Stimulated activated CD4-positive, alpha-beta T cell treated with anti-CD3 and anti-CD28 coated beads, Interleukin-2, amount 100 ng/mL, for 48 hours (primary cell): ENCODE results near the gene KCNAB3.

Experiments used
- DNase-seq, 2 donors: peaks; one replicate each; pipeline ENCODE4 v3.0.0-alpha.2; 2020

Gene KCNAB3

DNA sequence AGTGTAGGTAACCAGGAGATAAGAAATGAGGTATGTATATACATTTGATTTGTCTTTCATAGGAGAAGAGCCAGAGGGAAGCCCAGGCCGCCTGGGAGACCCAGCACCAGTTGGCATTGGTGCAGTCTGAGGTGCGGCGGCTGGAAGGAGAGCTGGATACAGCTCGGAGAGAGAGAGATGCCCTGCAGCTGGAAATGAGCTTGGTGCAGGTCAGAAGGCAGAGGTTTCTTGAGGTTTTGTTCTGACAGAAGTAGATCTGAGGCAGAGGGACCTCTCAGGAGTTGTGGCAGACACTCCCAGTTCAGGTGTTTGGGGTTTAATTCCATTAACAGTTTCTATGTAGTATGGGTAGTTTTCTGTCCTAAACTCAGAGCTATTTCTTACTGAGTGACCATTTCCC, 10.4 kb upstream of the KCNAB3 start:
- DNase-seq: no peak

DNA sequence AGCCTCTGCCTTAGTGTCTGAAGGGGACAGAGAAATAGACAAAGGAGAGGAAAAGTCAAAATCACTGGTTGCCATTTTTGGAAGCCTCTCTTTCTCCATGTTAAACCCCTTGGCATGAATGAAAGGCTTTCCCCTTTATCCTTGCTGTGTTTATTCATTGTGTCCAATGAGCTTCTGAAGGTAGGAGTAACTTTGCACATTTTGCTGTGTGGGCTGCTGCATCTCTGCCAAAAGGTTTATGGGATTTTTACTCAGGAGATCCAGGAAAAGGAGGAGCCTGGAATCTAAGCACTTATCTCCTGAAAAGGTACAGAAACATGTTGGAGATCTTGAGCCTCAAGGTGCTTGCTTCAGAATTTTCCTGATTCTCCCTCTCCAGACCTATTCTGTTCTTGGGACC, 6.2 kb upstream of the KCNAB3 start:
- DNase-seq: no peak

DNA sequence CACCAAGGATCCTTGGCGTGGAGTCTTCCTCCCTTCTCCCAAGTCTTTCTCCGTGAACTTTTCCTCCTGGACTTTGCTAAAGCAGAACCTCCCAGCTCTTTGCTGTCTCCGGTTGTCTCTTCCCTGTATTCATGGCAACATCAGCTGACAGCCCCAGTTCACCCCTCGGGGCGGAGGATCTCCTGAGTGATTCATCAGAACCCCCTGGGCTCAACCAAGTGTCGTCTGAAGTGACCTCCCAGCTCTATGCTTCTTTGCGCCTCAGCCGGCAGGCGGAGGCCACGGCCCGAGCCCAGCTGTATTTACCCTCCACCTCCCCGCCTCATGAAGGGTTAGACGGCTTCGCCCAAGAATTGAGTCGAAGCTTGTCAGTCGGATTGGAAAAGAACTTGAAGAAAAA, 3.3 kb upstream of the KCNAB3 start:
- DNase-seq: no peak

DNA sequence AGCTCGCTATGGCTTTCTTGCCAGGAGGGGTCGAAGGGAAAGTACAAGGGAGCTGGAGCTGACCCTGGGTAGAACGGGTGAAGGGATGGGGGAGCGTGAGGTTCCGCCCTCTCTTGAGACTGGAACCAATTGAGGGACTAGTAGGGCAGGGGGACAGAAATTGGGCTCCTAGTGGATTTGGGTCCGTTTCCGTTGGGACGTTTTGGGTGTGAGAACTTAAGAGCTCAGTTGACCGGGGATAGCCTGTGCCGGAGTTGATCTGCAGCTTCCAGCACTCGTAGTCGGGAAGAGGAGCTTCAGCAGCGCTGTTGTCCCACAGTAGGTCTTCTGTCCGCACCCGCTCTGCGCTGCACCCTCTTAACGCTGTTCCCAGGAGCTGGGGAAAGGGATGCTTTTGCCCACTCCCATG, 2.8 kb upstream of the KCNAB3 start:
- peak in 1 of 2 donors; percentile 26 for DNase-seq

DNA sequence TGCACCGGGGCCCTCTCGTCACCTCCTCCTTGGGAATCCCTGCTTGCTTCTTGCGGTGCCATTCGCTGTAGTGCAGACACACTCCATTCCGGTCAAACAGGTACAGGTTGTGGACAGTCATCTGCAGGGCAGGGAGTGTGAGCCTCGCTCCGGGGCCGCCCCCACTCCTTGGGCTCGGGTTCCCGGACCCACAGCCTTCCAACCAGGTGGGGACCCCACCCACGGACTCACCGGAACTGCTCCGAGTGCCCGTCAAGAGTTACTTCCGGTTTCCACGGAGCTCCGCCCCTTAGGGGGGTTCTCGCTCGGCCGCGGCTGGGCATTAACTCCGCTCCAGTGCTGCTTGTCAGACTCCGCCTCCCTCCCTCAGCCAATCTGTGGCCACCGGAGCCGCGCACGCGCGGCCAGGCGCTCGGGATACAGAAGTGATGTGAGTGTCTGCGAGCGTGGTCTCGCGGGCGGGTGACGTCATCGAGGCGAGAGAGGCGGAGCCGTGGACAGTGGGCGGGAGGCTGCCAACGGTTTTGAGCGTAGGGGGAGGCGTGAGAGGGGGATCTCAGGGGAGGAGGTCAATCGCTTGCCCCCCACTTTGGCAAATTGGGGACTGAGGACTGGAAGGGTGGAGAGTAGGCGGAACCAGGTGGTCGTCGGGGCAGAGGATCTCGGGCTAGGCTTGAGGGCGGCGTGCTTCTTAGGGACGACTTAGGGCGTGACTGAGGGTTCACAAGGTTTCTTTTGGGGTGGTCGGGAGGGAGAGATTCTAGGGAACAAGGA, 2.2 kb upstream of the KCNAB3 start, which contains the start of the genes CNTROB and TRAPPC1:
Gene CNTROB (plus strand): TSS at position 498 of the 774 bp plus-strand sequence. CDS start 874 bp downstream, outside the sequence.
Gene TRAPPC1 (minus strand): TSS at position 238 of the 774 bp plus-strand sequence. CDS start 117 bp downstream, at position 121.
- DNase-seq: peak; percentile 99

DNA sequence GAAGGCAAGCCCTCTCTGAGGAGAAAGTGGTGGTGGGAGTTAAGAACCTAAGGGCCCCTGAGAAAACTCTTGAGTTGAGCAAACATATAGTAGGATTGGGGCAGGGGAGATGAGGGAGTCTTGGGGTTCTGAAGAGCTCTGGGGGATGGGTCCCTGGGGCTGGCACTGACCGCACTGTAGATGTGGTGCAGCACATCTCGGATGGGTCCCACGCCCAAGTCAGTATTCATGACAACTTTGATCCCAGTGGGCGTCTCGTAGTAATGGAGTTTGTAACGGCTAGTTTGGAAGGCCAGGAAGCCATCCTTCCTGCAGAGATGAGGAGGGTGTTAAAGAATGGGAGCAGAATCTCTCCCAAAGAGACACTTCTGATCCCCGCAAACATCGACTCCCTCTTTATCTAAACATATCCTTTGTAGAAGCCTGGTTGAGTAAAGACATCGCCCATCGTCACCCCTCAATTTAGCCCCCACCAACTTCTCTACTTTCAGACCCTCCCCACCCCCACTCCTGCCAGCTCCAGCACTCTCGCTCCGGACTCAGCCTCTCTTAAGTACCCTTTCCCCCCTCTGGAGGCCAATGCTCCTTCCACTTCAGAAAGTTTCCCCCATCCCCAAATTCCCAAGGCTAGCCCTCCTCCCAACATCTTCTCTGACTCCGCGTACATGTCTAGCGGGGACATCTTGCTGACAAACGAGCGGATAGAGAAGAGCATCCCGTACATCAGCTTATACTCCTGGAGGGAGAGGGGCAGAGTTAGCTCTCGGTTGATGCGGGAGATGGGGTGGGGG, 1.4 kb upstream of the KCNAB3 start:
- no peak for DNase-seq

DNA sequence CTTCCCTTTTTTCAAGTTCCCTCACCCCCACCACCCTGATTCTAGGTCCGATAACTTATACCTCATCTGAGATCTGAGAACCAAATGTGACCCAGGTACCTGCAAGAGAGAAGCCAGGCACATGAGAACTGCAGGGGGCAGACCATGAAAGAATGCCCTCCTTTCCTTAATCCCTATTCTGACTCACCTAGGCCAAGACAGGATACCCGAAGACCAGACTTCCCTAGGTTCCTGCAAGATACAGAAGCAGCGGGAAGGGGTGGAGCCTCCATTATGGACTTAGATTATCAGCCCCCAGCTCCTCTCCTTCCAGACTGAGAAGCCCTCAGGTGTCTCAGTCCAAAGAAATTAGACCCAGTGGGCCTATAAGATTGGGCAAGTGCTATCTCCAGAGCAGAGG, 2.1 kb downstream of the KCNAB3 start:
- no peak for DNase-seq

DNA sequence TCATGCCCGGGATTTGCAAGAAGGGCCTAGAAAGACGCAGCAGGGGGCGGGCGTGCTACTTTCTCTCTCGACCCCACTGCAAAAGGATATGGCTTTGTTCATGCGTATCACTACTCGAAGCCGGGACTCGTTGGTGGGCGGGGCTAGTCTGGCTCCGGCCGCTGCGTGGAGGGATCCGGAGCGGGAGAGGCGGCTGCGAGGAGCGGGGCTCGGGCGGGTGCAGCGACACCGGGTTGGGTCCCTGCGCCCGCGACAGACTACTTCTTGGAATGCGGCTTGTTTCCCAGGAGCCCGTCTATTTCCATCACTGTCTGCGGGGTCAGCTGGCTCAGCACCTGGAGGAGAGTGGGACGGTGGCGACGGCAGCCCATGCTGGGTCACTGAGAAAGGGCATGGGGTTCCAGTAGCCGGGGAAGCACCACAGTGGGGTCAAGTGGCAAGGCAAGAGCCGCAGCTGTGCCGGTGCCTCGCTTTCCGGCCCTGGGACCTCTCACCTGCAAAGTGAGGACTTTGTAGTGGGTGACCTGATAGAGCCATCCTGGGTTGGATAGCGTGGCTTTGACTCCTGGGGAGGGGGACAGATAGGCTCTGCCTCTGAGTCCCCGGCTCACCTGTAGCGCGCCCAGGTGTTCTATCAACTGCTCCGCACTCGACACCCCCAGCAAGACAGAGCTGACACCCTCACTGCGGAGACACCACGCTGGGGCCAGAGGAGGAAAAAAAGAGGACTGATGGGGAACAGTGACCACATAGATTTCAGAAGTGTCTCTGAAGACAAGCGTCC, 6.6 kb downstream of the KCNAB3 start:
- DNase-seq: peak; percentile 71 to 75

DNA sequence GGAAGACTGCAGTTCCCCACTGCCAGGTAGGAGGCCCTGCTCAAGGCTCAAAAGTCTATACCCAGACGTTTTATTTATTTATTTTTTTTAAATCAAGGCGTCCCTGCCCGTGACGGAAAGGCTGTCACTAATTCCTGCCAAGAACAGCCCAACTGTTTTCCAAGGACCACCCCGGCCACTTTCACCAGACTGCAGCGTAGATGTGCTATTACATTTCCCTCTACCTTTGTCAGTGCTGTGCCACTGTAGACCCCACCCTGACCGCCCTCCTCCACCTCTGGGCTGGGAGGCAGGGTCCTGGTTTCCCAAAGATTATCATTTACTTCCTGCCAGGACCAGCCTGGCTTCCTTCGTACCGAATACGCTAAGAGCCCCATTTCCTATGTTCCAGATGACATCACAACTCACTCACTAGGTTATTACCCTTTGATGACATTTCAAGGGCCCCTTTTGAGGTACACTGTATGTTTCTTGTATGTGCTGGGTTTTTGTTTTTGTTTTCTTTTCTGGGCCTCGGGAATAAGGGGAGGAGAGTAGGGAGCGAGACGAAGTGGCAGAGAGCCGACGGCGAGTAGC, 7.3 kb downstream of the KCNAB3 start:
- no peak for DNase-seq

DNA sequence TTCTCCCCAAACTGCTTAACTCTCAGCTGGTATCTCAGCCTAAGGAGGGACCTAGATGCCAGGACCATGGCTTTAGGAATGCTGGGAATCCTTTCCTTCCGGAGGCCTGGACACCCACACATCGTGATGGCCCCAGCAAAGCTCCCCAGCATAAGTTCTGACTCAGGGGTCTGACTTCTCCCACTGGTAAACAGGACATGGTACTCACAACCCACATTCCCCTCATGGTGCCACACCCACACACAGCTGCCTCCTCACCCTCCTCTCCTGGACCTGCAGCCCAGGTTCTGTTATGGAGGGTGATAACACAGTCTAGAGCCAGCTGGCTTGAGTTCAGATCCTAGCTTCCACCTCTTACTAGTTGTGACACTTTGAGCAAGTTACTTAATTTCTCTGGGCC, 12.8 kb downstream of the KCNAB3 start:
- DNase-seq: no peak

DNA sequence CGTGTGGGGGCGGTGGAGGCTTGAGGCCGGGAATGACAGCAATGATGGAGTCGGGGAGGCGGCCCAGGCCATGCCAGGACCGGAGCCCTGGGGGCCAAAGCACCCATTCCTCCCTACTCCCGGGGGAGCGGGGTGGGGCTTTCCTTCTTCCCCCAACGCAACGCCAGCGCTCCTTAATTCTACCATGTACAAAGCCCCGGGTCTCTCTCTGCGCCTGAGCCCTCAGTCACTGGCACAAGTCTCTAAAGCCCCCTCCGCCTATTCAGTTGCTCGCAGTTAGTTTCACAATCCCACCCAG, 13.3 kb downstream of the KCNAB3 start:
- DNase-seq: no peak

DNA sequence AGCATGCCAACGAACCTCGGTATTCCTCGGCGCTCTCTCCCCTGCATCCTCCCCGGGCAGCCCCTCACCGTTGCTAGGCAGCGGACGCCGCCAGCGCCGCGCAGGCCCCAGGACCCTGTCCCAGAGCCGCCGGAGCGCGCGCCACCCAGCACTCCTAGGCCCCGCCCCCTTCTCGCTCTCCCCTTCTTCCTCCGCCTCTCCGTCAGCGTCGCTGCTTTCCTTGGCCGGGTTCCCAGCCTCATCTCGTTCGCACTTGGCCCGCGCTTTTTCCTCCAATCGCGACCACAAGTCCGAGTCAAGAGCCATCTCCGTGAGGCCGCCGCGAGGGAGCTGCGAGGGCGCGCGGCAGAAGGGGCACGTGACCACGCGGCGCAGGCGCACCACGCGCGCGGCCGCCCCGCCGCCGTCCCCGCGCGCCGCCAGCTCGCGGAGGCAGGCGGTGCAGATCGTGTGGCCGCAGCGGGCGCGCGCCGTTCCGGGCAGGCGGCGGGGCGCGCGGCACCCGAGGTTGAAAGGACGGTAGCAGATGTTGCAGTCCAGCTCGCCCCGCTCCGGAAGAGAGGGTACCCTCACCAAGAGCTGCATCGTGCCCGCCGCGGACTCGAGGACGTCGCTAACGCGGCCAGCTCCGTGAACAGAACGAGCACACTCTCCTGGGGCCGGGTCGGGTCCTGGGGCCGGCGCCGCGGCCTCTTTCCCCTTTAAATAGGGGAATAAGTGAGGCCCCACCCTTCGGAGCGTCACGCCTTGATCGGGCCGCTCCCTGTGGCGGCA, 13.9 kb downstream of the KCNAB3 start, which contains the start of gene RNF227:
Gene RNF227 (minus strand): TSS at position 679 of the 774 bp plus-strand sequence. CDS start 94 bp downstream, at position 585.
- peak; percentile 84 to 85 for DNase-seq

DNA sequence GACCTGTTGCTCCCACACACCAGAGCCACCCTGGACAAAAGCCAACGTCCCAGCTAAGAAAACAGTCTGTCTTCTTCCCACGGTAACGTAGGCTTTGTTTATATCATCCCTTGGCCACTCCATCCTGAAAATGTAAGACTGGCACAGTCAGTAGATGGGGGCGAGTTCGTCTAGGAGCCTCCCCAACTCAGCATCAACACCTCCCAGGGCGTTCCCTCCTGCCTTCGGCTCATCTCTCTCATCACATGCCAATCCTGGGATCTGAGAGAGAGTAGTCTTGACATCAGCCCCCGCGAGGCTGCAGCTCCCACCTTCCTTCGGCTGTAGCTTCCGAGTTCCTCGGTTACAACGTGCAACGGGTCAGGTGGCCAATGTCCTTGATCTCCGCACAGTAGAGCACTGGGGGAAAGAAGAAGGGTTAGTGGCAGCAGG, 14.5 kb downstream of the KCNAB3 start:
- DNase-seq: no peak

DNA sequence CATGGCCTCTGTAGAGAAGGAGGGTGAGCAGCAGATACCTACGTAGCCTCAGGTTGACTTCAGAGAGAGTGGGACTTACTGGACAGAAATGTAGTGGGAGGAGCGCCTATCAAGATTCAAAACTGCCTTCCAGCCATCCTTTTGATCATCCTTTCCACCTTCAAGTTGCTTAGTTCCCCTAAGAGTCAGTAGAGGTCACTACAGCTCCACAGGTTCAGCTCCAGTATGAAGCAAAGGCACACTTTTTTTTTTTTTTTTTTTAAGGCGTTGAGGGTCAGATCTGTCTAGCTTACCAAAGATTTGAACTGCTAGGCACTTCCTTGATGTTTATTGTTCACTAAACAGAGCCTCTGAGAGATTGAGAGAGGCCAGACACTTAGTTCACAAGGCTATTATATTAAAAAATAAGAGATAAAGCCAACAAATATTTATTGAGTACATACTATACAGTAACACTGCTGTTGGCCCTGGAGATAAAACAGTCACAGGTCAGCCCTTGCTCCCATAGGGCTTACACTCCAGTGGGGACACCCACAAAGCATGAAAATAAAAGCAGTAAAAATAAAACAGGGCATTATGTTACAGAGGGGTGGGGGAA, 16.6 kb downstream of the KCNAB3 start:
- DNase-seq: peak in 1 of 2 donors; percentile 24

DNA sequence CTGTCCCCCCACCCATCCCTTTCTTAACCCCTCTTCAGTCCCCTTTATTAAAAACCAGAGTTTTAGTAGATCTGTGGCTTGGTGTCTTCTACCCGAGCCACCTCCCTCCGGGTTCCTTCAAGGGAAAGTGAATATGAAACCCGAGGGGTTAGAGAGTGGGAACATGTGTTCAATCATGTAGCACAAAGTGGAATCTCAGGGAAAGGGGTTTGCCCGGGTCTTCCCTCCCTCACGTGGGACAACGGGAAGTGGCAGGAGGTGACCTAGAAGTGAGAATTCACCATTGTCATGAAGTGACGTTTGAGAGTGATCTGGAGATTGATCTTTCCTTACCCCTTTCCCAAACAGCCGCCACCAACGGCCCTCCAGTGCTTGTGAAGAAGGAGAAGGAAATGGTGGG, 18.5 kb downstream of the KCNAB3 start:
- DNase-seq: no peak

DNA sequence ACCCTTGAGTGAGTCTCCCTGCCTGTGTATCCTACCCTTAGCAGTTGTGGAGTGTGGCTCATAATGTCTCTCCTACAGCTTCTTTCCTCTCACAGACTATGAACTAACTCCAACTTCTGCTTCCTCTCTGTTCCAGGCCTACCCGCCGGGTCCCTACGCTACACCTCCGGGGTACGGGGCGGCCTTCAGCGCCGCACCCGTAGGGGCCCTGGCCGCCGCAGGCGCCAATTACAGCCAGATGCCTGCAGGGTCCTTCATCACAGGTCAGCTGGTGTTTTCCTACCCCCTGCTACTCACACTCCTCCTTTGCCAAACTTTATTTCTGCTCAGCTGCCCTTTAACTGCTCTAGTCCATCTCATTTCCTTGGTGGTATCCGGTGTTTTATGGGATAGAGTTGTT, 18.9 kb downstream of the KCNAB3 start:
- DNase-seq: no peak

DNA sequence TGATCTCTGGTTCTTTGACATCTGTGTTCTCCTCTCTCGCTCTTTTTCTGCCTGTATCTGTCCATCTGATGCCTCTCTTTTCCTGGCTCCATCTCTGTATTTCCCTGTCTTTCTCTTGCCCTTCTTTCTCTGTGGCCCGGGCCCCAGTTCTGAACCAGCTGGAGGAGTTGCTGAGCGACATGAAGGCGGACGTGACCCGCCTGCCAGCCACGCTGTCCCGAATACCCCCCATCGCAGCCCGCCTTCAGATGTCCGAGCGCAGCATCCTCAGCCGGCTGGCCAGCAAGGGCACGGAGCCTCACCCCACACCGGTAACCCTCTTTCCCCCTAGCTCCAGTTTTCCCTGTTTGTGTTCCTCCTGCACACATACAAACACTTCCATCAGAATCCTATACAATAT, 19.4 kb downstream of the KCNAB3 start:
- DNase-seq: no peak

DNA sequence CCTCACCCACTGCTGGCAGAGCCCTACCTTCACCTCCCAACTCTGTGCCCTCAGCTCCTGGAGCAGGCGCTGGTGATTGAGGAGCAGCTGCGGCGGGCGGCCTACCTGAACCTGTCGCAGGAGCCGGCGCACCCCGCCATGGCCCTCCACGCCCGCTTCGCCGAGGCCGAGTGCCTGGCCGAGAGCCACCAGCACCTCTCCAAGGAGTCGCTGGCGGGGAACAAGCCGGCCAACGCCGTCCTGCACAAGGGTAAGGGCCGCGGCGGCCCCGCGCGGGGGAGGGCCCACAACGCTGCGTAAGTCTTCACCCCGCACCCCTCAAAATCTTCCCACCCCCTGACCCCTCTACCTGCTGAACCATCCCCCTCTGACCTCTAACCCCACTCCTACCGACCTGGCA, 20.6 kb downstream of the KCNAB3 start:
- DNase-seq: no peak

DNA sequence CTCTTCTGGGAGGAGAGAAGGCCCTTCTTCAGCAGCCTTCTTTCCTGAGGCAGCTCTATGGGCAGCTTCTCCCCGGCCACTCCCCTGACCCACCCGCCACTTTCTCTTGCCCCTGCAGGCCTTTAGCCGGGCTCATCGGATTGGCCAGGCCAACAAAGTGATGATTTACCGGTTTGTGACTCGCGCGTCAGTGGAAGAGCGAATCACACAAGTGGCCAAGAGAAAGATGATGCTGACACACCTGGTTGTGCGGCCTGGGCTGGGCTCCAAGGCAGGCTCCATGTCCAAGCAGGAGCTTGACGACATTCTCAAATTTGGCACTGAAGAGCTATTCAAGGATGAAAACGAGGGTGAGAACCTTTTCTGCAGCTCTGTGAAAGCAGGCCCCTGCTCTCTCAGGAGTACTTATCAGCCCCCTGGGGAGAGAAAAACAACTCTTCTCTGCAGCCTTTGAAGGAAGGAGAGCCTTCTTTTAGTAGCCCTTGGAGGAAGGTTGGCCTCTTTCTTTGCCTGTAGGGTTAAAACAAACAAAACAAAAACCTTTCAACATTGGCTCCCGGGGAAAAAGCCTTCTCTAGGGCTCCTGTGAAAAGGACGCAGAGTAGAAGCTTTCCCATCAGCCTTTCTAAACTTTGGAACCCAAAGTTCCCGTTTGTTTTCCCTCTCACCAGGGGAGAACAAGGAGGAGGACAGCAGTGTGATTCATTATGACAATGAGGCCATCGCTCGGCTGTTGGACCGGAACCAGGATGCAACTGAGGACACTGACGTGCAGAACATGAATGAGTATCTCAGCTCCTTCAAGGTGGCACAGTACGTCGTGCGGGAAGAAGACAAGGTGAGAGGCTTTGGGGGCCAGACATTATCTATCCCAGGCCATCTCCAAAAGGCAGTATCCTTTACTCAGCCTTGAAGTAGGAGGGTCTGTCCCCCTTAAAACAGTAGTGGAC, 26.2 kb downstream of the KCNAB3 start:
- DNase-seq: no peak

DNA sequence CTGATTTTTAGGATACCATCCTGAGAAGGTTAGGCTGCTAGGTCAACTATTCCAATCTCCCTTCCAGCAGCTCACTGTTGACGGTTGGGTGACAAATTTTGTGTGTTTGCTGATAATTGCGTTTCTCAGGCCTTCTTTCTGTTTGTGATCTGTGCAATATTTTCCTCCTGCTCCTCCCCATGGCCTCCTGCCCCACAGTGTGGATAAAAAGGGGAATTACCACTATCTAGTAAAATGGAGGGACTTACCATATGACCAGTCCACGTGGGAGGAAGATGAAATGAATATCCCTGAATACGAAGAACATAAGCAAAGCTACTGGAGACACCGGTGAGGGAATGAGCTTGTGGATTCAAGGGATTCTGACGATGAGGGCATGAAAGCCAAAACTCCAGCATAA, 31.9 kb downstream of the KCNAB3 start:
- DNase-seq: no peak
